ENCODE results near the gene WDR81.

Gene WDR81

DNA sequence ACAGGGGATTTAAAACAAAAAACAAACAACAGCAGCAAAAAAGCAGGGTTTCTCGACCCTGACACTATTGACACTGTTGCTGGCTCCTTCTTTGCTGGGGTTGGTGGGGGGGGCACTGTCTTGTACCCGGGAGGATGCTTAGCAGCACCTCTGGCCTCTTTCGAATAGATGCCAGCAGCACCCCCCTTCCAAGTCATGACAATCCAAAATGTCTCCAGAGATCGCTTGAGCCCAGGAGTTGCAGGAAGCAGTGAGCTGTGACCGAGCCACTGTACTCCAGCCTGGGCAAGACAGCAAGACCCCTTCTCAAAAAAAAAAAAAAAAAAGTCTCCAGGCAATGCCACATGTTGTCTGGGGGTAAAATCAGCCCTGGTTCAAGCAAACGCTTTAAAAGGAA lies 57.7 kb downstream of the WDR81 start:
- no peak for DNase-seq (ENCODE audit: low read depth)

DNA sequence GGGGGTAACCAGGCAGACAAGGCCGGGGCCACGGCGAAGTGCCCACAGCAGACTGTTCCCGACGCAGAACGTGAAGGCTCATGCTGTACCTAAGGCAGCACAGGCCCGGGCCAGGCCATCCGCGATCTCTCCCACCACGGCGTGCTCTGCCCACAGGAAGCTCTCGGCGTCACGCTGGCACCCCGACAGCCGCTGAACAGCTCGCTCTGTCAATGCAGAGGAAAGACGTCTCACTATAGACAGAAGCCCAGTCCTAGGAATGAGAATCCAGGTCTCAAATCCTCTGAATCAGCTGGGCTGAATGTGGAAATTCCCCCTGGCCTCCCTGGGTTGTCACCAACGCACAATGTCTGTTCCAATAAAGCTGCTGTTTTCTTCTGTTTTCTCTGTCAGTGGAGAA lies 58.8 kb downstream of the WDR81 start:
- DNase-seq (ENCODE audit: low read depth), result no peak

DNA sequence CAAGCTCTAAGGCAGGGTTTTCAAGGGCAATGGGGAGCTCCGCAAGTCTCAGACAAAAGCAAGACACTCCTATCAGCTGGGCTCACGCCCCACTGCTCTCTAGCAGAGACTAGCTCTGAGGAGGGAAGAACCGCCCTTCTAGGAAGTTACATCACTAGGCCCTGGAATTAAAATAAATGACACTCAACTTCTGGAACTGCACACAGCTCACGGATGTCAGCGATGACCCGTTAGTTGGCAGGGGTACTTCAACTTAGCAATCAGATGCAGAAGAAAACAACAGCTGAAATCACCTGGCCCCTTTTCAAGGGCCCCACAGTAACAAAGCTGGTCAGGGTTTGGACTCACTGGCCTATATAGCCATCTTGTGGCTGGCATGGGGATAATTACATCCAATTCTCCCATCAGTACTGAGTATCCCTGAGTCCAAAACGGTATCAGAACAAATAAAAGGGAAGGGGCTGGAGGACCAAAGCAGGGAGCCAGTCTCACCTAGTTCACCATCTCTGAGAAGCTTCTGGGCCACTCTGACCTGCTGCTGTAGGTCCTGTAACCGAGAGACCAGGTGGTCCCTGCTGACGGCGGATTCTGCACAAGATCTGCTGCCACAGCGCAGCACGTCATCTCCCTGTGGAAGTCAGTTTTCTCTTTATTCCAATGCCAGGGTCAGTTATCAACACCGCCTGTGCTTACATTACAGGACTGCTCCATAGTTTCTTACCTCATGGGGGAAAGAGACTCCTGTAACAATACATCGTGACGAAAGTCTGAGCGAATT lies 59.5 kb downstream of the WDR81 start:
- no peak for DNase-seq (ENCODE audit: low read depth)

DNA sequence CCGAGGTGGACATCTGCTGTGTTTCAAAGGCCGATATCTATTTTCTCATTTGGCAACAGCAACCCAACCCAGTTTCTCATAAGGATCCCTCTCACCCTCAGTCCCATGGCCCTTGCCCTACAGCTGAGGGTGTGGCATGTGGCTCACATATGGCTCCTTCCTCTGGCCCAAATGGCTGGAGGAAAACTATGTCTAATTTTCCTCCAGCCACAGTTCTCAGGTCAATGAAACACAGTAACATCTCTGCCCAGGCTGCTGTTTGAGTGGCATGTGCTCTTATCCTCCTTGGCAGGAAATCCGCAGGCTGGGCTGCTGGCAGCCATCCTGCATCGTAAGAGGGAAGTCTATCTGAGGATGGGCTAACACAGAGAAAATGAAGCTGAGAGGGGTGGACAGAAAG lies 61.4 kb downstream of the WDR81 start:
- DNase-seq (ENCODE audit: low read depth), result no peak

DNA sequence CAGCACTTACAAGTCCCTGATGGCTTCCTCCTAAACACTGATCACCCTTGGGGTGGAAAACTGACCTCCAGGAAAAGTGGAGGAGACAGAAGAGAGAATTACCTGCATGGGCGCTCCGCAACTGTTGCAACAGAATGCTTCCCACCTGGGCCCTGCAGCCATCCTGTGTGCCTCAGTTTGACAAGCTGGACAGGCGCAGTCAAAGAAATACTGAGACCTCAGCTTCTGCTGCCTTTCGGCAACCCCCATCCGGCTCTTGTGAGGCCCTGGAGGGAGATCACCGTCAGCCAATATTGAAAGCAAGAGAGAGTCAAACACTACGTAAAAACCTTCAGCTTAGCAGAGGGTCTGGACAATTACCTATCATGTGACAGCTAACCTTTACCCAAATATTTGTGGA lies 62.2 kb downstream of the WDR81 start:
- no peak for DNase-seq (ENCODE audit: low read depth)

DNA sequence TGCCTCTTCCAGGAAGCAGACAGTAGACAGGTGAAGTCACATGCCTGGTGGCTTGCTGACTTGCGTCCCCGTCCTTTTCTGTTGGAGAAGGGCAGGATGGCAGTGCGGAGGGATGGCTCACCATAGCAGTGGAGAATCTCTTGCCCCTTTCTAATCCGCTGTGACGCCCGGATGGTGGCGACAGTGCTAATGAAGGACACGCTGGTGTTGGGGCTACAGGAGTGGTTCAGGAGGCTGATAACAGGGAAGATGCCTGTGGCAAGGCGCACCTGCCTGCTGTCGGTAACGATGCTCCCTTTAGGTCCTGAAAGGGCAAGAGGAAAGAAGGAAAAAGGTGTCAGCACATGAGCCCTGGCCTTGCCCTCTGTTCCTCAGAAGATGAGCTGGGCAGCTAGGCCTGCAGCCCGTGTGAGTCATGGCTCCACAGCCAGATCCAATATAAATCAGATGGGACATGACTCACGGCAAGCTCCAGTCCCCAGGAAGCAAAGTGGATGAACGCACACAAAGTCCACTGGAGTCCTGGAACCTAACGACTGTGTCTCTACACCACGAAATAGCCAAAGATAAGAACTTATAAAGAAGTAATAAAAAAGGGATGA lies 62.9 kb downstream of the WDR81 start:
- no peak for DNase-seq (ENCODE audit: low read depth)
